Measurements from ENCODE around the gene ZMIZ2. TPM values are rescaled to one million over a fixed set of nuclear protein-coding genes. Genes with fewer than 3 reads are reported as not detected.

Gene ZMIZ2
- total and polyA plus RNA-seq, 2 of the 8 experiments (the other 6 are each of a cell fraction or from before 2014, with no cell fraction given), result 24.4 to 66.4 TPM

DNA sequence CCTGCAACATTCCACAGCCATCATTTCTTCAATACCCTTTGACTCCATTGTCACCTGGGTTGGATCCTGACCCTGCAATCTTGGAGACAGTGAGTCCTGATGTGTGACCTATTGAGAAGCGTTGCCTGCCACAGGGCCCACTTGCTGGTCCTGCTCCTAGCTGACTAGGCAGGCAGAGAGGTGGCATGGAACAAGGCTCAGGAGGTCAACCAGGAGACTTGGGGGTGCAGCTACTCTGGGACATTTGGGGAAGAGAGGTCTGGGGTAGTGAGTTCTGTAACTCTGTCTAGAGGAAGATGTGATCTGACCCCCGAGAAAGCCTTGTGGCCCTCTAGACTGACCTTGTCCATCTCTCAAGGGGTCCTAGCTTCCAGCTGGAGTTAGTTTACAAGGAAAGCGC is 1.8 kb downstream of the ZMIZ2 start:
- Histone ChIP-seq H4K5ac (ENCODE audit: insufficient read length, low read depth, low read length) (no peak overlapping the region), H4K91ac (replicated peaks; ENCODE audit: insufficient read length, low read length) (no peak overlapping the region), H3K27ac (ENCODE audit: low read depth, low read length) (no peak overlapping the region), H3K4me3 (ENCODE audit: extremely low read depth in 1 of 4, insufficient read depth in 2 of 4, low read depth in 3 of 4, low read length in 4 of 4) (peak overlapping the region in 1 of 4 experiments; percentile 6; a peak in 1 of 8 replicates), H3K9me3 (ENCODE audit: insufficient read depth in 2 of 2, low read depth in 1 of 2, low read length in 1 of 2) (no peaks in the 10 kb centered on the region), H3K4me2 (ENCODE audit: insufficient read depth in 1 of 2, low read depth in 2 of 2, low read length in 2 of 2) (peak overlapping the region; percentile 98 to 99; a peak in 3 of 4 replicates), H3K4me1 (replicated peaks in 1 of 4; ENCODE audit: control insufficient read depth in 3 of 4, insufficient read depth in 4 of 4, low read length in 3 of 4) (peaks cover 0 to 26% (median 11%) of the 10 kb centered on the region in 4 experiments; a peak in 6 of 7 replicates), H4K8ac (ENCODE audit: extremely low read depth, insufficient read depth, low read length) (no peak overlapping the region), H3K14ac (ENCODE audit: insufficient read length) (no peak overlapping the region), H2BK20ac (ENCODE audit: low read length) (no peak overlapping the region), H3K79me2 (ENCODE audit: control insufficient read depth in 1 of 2, insufficient read depth in 2 of 2, low read length in 2 of 2) (peaks cover 8 to 62% of the 10 kb centered on the region in 2 experiments), H2BK12ac (ENCODE audit: low read depth, low read length) (no peak overlapping the region), H3K23me2 (ENCODE audit: low read depth, low read length) (peaks cover 7% of the 10 kb centered on the region), H3K56ac (replicated peaks; ENCODE audit: insufficient read length, low read depth, low read length) (no peak overlapping the region), H2BK120ac (replicated peaks; ENCODE audit: low read depth, low read length) (no peak overlapping the region), H4K20me1 (replicated peaks in 1 of 2; ENCODE audit: control insufficient read depth in 1 of 2, insufficient read depth in 2 of 2, low read length in 2 of 2) (peaks cover 21 to 22% of the 10 kb centered on the region in 2 experiments), H3K27me3 (replicated peaks in 1 of 4; ENCODE audit: control insufficient read depth in 3 of 4, extremely low read depth in 1 of 4, insufficient read depth in 3 of 4, low read length in 3 of 4) (no peaks in the 10 kb centered on the region; a peak in 1 of 7 replicates), H3K9ac (replicated peaks in 1 of 4; ENCODE audit: extremely low read depth in 1 of 4, low read depth in 3 of 4, low read length in 3 of 4) (no peak overlapping the region), H2AK5ac (ENCODE audit: low read depth, low read length) (no peak overlapping the region), H2BK15ac (ENCODE audit: low read length) (no peak overlapping the region), H3K18ac (ENCODE audit: extremely low read depth, low read length) (no peak overlapping the region), H3K36me3 (ENCODE audit: control insufficient read depth in 2 of 4, insufficient read depth in 4 of 4, low read length in 3 of 4) (0 out of 8 replicates have a peak, but pooled peaks cover 0 to 5% (median 0%) of the 10 kb centered on the region in 4 experiments), H3K4ac (replicated peaks; ENCODE audit: insufficient read length, low read depth, low read length) (no peak overlapping the region), H3K79me1 (ENCODE audit: low read depth, low read length) (peaks cover 12% of the 10 kb centered on the region), H2BK5ac (ENCODE audit: low read depth, low read length) (no peak overlapping the region), H2AFZ (ENCODE audit: low read length) (no peak overlapping the region), H3K23ac (ENCODE audit: insufficient read length) (no peak overlapping the region)
- WGBS, 2 experiments (ENCODE audit: extremely low coverage in 1 of 2, insufficient coverage in 1 of 2, insufficient read length in 1 of 2, insufficient replicate concordance in 2 of 2, low coverage in 1 of 2, low lambda C conversion rate in 2 of 2, missing lambda C conversion rate in 1 of 2), result 95% methylated on average over 3 of the region's 3 CpGs; no CpG with 5 or more reads in 1 of the 2 experiments
- no peak for FAIRE-seq
- CTCF ChIA-PET (ENCODE audit: partially characterized antibody), result interaction anchor here (0.6 to 1.7 kb wide), 6 partner anchors 11 to 184 kb away, joined by 3 to 7 read pairs (median 3); no protein-coding TSS in a partner anchor
- no peak for DNase-seq (ENCODE audit: low read depth in 1 of 2, low spot score in 2 of 2)
- POLR2A ChIA-PET (ENCODE audit: partially characterized antibody), result interaction anchor here (0.8 to 4.8 kb wide), 13 partner anchors 10 to 177 kb away, joined by 3 to 34 read pairs (median 4); partner anchors contain the start of genes DDX56, H2AZ2, OGDH and PPIA
- TF ChIP-seq, protein P1, sequence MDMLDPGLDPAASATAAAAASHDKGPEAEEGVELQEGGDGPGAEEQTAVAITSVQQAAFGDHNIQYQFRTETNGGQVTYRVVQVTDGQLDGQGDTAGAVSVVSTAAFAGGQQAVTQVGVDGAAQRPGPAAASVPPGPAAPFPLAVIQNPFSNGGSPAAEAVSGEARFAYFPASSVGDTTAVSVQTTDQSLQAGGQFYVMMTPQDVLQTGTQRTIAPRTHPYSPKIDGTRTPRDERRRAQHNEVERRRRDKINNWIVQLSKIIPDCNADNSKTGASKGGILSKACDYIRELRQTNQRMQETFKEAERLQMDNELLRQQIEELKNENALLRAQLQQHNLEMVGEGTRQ (IDR thresholded peaks at IDR 0.05; ENCODE audit: low read length), result no peak
- TF ChIP-seq JUN (IDR thresholded peaks at IDR 0.05; ENCODE audit: low read depth, low read length), result no peak
- no peak for TF ChIP-seq BACH1 (IDR thresholded peaks at IDR 0.05; ENCODE audit: low read length)
- TF ChIP-seq EP300 (IDR thresholded peaks at IDR 0.05; ENCODE audit: borderline replicate concordance in 1 of 2, low read depth in 2 of 2, low read length in 2 of 2), result no peak
- TF ChIP-seq RXRA (IDR thresholded peaks at IDR 0.05; ENCODE audit: insufficient read depth, low read depth, low read length), result no peak
- TF ChIP-seq GTF2F1 (IDR thresholded peaks at IDR 0.05; ENCODE audit: borderline replicate concordance, low read depth, low read length), result no peak
- TF ChIP-seq, protein P2, sequence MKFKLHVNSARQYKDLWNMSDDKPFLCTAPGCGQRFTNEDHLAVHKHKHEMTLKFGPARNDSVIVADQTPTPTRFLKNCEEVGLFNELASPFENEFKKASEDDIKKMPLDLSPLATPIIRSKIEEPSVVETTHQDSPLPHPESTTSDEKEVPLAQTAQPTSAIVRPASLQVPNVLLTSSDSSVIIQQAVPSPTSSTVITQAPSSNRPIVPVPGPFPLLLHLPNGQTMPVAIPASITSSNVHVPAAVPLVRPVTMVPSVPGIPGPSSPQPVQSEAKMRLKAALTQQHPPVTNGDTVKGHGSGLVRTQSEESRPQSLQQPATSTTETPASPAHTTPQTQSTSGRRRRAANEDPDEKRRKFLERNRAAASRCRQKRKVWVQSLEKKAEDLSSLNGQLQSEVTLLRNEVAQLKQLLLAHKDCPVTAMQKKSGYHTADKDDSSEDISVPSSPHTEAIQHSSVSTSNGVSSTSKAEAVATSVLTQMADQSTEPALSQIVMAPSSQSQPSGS (IDR thresholded peaks at IDR 0.05; ENCODE audit: low read length), result no peak
- no peak for TF ChIP-seq EZH2 (IDR thresholded peaks at IDR 0.05; ENCODE audit: low read depth, low read length, severe bottlenecking)
- TF ChIP-seq SIN3A (conservative IDR thresholded peaks at IDR 0.05 in 1 of 2, IDR thresholded peaks at IDR 0.05 in 1 of 2; ENCODE audit: low read depth in 1 of 2, low read length in 2 of 2), result no peak
- TF ChIP-seq SP4 (IDR thresholded peaks at IDR 0.05; ENCODE audit: low read length), result no peak

All from H1 (cell line).